Stimulated activated CD4-positive, alpha-beta T cell treated with anti-CD3 and anti-CD28 coated beads, TNF-alpha, amount 100 ng/mL, for 24 hours (primary cell): ENCODE results near the gene TMEM50A.
"Not testable (repeated sequence)": the region's sequence is repeated elsewhere in the genome, so short reads cannot be mapped to it uniquely, and the experiment has no call there.

ENCODE experiments used
- DNase-seq, 3 experiments: peaks; one replicate each; pipeline ENCODE4 v3.0.0-alpha.2; 2020; ENCODE audit warnings: low read depth in 3 of 3

The TMEM50A gene

DNA sequence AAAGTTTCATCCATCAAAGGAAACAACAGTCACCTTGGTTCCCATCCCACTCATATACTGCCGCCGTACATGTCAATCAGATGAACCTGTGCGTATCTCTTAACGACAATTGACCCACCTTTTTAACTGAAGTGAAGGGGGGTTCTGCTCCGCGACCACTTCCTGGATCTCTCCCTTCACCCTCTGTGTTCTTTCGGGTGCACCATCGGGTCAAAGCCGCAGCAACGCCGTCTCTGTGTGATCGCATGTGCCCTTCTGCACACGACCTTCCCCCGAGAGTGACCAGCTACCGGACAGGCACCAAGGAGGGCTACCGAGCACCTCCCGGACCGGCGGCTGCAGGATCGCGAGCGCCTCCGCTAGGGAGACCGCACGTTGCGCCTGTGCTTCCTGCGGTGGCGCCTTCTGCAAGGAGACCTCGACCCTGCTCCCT is 1.2 kb upstream of the TMEM50A start:
- peak in 1 of 3 experiments; percentile 16 for DNase-seq

DNA sequence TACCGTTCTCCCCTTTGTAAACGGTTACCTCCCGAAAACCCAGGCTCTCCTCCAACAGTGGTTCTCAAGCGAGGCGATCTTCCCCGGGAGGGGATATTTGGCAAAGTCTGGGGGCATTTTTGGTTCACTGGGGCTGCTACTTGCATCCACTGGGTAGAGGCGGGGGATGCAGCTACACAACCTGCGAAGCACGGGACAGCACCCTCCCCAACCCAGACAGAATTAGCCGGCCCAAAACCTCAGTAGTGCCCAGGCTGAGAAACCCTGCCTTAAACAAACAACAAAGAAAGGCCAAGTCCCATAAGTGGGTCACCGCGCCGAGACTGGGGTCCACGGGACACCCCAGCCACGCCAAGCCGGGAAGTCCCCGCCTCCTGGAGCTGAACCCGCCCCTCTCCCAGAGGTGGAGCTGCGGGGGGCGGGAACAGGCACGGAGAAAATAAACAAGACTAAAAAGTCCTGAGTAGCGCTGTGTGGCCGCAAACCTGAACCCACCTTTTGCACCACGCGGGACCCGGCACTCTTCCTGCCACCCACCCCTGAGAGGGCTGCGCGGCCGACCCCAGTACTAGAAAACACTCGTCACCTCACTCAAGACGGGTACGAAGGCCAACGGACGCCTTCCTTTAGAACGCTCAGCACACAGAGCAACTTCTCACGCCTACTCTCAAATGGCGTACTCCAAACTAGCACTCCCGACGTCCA is 499 bp upstream of the TMEM50A start:
- DNase-seq, result not testable (repeated sequence)

DNA sequence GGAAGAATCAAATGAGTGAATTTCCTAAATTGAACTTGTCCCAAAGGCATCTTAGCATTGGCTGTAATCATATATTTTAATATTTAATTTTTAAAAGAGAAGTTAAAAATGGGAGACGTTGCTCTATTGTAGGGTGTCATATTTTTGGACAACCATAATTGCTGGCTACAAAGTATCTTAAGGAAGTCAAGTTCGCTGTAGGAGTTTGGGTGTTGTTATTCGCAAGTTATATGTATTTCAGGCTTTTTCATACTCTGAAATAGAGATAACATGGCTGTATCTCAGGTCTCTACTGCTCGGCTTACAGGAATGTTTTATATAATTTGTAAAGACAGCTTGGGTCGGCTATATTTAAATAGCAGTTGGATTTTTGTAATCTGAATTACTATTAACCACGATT is 852 bp downstream of the TMEM50A start:
- no peak for DNase-seq

DNA sequence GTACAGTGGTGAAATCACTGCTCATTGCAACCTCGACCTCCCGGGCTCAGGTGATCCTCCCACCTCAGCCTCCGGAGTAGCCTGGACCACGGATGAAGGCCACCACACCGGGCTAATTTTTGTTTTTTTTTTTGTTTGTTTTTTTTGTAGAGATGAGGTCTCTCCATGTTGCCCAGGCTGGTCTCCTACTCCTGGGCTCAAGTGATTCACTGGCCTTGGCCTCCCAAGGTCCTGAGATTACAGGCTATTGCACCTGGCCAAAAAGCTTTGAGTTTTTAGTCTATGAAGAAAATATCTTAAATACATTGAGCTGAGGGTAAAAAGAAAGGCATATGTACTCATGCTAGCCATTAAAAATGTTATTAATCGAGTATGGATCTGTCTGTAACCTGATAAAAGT is 3.6 kb downstream of the TMEM50A start:
- no peak for DNase-seq

- DNase-seq, result no peak
These were observed 4.7 kb downstream of the TMEM50A start for GRCh38 chr1:25342846-25343245.

- no peak for DNase-seq
These were observed 5.7 kb downstream of the TMEM50A start for GRCh38 chr1:25343872-25344271.

- no peak for DNase-seq
These were observed 9.4 kb downstream of the TMEM50A start for GRCh38 chr1:25347556-25347955.

GRCh38 chr1:25349606-25350005 is 11.5 kb downstream of the TMEM50A start:
- no peak for DNase-seq

DNA sequence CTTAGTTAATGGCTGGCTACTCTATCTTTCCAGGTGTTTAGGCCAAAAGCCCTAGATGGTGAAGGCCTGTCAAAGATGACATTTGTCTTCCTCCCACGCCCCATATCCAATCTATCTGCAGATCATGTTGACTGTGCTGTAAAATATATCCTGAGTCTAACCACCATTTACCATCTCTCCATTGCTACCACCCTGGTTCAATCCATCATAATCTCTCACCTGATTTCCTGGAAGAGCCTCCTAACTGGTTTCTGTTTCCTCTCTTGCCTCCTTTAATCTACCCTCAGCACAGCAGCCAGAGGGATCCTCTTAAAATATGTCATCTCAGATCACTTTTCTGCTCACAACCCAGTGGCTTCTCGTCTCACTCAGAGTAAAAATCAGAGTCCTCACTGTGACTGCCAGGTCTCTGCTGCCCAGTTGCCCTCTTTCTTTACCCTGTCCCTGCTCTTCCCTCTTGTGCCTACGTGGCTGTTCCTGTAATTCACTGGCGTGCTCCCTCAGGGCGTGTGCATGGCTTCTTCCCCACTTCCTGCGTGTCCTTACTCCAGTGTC is 17.8 kb downstream of the TMEM50A start:
- DNase-seq, result no peak

DNA sequence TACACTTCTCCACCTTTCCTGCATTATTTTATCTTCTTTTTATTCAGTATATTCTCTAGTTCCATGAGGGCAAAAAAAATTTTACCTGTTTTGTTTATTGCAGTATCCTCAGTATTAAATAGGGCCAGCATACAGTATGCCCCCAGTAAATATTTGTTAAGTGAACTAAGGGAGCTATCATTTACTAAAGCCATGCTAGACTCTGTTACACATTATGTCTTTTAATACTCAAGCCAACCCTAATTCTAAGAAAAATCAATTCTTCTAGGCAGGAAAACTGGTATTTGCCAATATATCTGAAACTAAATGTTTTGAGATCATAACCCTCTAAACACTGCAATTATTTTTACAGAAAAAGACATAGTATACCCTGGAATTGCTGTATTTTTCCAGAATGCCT is 18.3 kb downstream of the TMEM50A start:
- DNase-seq, result no peak

GRCh38 chr1:25356848-25357247 is 18.7 kb downstream of the TMEM50A start:
- no peak for DNase-seq

DNA sequence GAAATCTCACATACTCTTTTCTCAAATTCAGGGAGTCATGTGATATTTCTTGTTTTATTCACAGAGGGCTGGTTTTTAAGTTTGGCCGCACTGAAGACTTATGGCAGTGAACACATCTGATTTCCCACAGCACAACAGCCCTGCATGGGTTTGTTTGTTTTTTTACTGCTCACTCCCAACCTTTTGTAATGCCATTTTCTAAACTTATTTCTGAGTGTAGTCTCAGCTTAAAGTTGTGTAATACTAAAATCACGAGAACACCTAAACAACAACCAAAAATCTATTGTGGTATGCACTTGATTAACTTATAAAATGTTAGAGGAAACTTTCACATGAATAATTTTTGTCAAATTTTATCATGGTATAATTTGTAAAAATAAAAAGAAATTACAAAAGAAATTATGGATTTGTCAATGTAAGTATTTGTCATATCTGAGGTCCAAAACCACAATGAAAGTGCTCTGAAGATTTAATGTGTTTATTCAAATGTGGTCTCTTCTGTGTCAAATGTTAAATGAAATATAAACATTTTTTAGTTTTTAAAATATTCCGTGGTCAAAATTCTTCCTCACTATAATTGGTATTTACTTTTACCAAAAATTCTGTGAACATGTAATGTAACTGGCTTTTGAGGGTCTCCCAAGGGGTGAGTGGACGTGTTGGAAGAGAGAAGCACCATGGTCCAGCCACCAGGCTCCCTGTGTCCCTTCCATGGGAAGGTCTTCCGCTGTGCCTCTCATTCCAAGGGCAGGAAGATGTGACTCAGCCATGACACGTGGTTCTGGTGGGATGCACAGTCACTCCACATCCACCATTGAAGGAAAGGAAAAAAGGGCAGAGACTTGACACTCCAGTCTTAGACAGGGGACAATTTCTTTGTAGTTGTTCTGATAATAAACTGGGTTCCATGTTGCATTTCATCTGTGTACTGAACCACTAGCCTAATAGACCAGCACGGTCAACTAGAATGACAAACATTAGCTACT is 22.8 kb downstream of the TMEM50A start:
- no peak for DNase-seq

GRCh38 chr1:25361901-25362300 is 23.8 kb downstream of the TMEM50A start:
- DNase-seq, result no peak

- DNase-seq, result not testable (repeated sequence)
These were observed 24.8 kb downstream of the TMEM50A start for GRCh38 chr1:25362634-25363559.

DNA sequence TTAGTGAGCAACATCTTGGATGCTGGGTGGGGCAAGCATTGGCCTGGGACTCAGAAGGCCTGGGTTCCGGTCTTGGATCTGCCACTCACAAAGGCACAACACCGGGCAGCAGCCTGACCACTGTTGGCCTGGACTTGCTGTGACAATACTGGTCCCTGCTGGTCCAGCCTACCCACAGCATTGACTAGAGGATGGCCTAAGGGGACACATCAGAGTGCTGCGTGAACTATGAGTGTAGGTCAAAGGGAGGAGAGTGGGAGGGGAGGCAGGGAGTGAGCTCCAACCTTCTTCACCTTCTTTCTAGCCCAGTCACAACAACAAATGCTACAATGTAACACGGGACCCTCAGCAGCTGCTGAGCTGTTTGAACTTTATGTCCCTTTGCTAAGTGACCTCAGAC is 31.1 kb downstream of the TMEM50A start:
- DNase-seq, result no peak

GRCh38 chr1:25369691-25370271 is 31.6 kb downstream of the TMEM50A start:
- not testable (repeated sequence) for DNase-seq

- not testable (repeated sequence) for DNase-seq
These were observed 33.6 kb downstream of the TMEM50A start for GRCh38 chr1:25371757-25372156.

DNA sequence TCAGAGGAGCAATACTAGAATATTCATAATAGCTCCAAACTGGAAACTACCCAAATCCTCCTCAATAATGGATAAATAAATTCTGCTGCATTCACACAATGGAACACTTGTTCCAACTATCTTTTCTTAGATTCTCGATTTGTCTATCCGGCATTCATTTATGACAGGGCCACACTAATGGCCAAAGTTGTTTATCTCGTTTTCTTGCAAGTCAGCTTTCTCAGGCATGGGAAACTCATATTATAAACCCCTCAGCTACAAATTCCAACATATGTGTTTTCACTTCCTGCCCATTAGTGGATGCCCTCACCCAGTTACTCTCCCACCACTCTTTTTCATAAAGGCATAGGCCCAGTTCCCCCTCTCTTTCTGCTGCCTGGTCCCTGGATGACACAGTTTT is 40.2 kb downstream of the TMEM50A start:
- DNase-seq, result not testable (repeated sequence)

- not testable (repeated sequence) for DNase-seq
These were observed 44.4 kb downstream of the TMEM50A start for GRCh38 chr1:25382543-25382942.

GRCh38 chr1:25383090-25383489 is 45.0 kb downstream of the TMEM50A start:
- DNase-seq, result not testable (repeated sequence)

DNA sequence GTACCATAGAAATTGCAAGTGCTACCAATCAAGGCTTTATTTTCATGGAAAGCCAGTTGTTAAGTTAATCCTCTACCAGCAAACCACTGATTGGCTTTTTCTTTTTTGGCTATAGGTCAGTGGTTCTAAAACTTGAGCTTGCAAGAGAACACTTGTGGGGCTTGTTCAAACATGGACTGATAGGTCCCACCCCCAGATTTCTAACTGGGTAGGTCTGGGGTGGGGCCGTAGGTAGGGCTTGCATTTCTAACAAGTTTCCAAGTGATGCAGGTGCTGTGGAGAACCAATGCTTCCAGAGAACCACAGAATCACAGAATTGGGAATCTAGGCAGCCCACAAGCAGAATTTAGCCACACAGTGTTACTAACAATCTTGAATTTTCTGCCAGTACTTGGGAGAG is 45.7 kb downstream of the TMEM50A start:
- not testable (repeated sequence) for DNase-seq
